Hematopoietic multipotent progenitor cell treated with erythropoietin and hydrocortisone succinate and interleukin-3 and kit ligand, for 17 days (in vitro differentiated cells): Measurements from ENCODE around the gene ACAA1.
"Not testable (repeated sequence)": the region's sequence is repeated elsewhere in the genome, so short reads cannot be mapped to it uniquely, and the experiment has no call there.

ENCODE experiments used
- DNase-seq: peaks from one replicate; pipeline ENCODE4 v3.0.0-alpha.2; 2015; ENCODE audit warnings: low spot score

The ACAA1 gene

GRCh38 chr3:38135621-38136277, 1.2 kb downstream of the ACAA1 start:
- DNase-seq, result not testable (repeated sequence)

GRCh38 chr3:38134517-38135143, 2.3 kb downstream of the ACAA1 start:
- not testable (repeated sequence) for DNase-seq

- no peak for DNase-seq
These were observed 3.1 kb downstream of the ACAA1 start for GRCh38 chr3:38133557-38134405.

- DNase-seq, result no peak
These were observed 3.7 kb downstream of the ACAA1 start for GRCh38 chr3:38133209-38133556.

GRCh38 chr3:38131621-38132369, 5.1 kb downstream of the ACAA1 start:
- DNase-seq, result peak; percentile 61

- no peak for DNase-seq
These were observed 6.3 kb downstream of the ACAA1 start for GRCh38 chr3:38130631-38131065.

GRCh38 chr3:38129058-38129457, 7.9 kb downstream of the ACAA1 start:
- no peak for DNase-seq

GRCh38 chr3:38128303-38128655, 8.6 kb downstream of the ACAA1 start:
- no peak for DNase-seq

GRCh38 chr3:38127611-38128302, 9.2 kb downstream of the ACAA1 start:
- DNase-seq, result no peak

GRCh38 chr3:38126121-38126892, 10.6 kb downstream of the ACAA1 start:
- no peak for DNase-seq

GRCh38 chr3:38125305-38126120, 11.4 kb downstream of the ACAA1 start:
- DNase-seq, result no peak

- no peak for DNase-seq
These were observed 12.4 kb downstream of the ACAA1 start for GRCh38 chr3:38124324-38125122.

GRCh38 chr3:38122712-38123290, 14.1 kb downstream of the ACAA1 start:
- DNase-seq, result no peak

GRCh38 chr3:38121832-38122461, 15.0 kb downstream of the ACAA1 start:
- no peak for DNase-seq

- no peak for DNase-seq
These were observed 15.5 kb downstream of the ACAA1 start for GRCh38 chr3:38121451-38121831.

- no peak for DNase-seq
These were observed 16.1 kb downstream of the ACAA1 start for GRCh38 chr3:38120693-38121450.

GRCh38 chr3:38119821-38120692, 16.9 kb downstream of the ACAA1 start:
- DNase-seq, result no peak
